ENCODE data around the gene ZBTB45.
"Not testable (repeated sequence)": the region's sequence is repeated elsewhere in the genome, so short reads cannot be mapped to it uniquely, and the experiment has no call there.

The ZBTB45 gene

GRCh38 chr19:58554494-58555368 lies 35.1 kb upstream of the ZBTB45 start, which contains the start of gene CHMP2A:
CHMP2A (minus strand) TSS chr19:58555105; CDS start chr19:58554212, 893 bp downstream.
- peak; percentile 45 for DNase-seq (ENCODE audit: low read depth)

- no peak for DNase-seq (ENCODE audit: low read depth)
These were observed 34.3 kb upstream of the ZBTB45 start for GRCh38 chr19:58553799-58554493.

GRCh38 chr19:58552655-58553054 lies 33.0 kb upstream of the ZBTB45 start:
- no peak for DNase-seq (ENCODE audit: low read depth)

GRCh38 chr19:58551577-58552471 lies 32.2 kb upstream of the ZBTB45 start:
- DNase-seq (ENCODE audit: low read depth): no peak

GRCh38 chr19:58551123-58551497 lies 31.5 kb upstream of the ZBTB45 start:
- no peak for DNase-seq (ENCODE audit: low read depth)

GRCh38 chr19:58550362-58551122 lies 30.9 kb upstream of the ZBTB45 start:
- no peak for DNase-seq (ENCODE audit: low read depth)

GRCh38 chr19:58549664-58550361 lies 30.2 kb upstream of the ZBTB45 start:
- no peak for DNase-seq (ENCODE audit: low read depth)

- DNase-seq (ENCODE audit: low read depth): no peak
These were observed 29.5 kb upstream of the ZBTB45 start for GRCh38 chr19:58548859-58549663.

- no peak for DNase-seq (ENCODE audit: low read depth)
These were observed 28.0 kb upstream of the ZBTB45 start for GRCh38 chr19:58547323-58548312.

GRCh38 chr19:58546019-58546530 lies 26.5 kb upstream of the ZBTB45 start:
- no peak for DNase-seq (ENCODE audit: low read depth)

- no peak for DNase-seq (ENCODE audit: low read depth)
These were observed 25.8 kb upstream of the ZBTB45 start for GRCh38 chr19:58545286-58546018.

GRCh38 chr19:58544591-58545285 lies 25.1 kb upstream of the ZBTB45 start:
- DNase-seq (ENCODE audit: low read depth): no peak

GRCh38 chr19:58543826-58544590 lies 24.4 kb upstream of the ZBTB45 start, which contains the start of gene TRIM28:
TRIM28 (plus strand) TSS chr19:58544064; CDS start chr19:58544758, 694 bp downstream.
- peak; percentile 79 for DNase-seq (ENCODE audit: low read depth)

- not testable (repeated sequence) for DNase-seq (ENCODE audit: low read depth)
These were observed 23.2 kb upstream of the ZBTB45 start for GRCh38 chr19:58542641-58543372.

- not testable (repeated sequence) for DNase-seq (ENCODE audit: low read depth)
These were observed 19.6 kb upstream of the ZBTB45 start for GRCh38 chr19:58539169-58539559.
